Caco-2 (cell line): ENCODE results near the gene CCNA2. TPM values are rescaled to one million over a fixed set of nuclear protein-coding genes. Genes with fewer than 3 reads are reported as not detected.

Experiments
- BruUV-seq: library from RNA; stranded (reverse); fragments of 400-500 nt; replicated peaks from 2 replicates; lab custom pipeline; 2021; lab: Mats Ljungman, UMichigan
- CTCF ChIA-PET: fragments of 300-600 bp; sonication (Branson Sonifier 250); formaldehyde crosslinking; loops from one replicate; lab custom pipeline; 2022; ENCODE audit warnings: antibody characterized with exemption; lab: Charles Lee
- POLR2A ChIA-PET: fragments of 300-600 bp; sonication (Branson Sonifier 250); formaldehyde crosslinking; loops from one replicate; lab custom pipeline; 2022; ENCODE audit warnings: antibody characterized with exemption; lab: Charles Lee
- DNase-seq, 2 experiments: peaks; one replicate each; pipeline versions ENCODE4 v3.0.0 to v3.0.0-alpha.2; 2020 to 2022
- H3K27me3 ChIP-seq: replicated peaks from 2 replicates; pipeline ENCODE4 v1.6.0; 2011; ENCODE audit warnings: low read length; ENCODE audit not compliant: control insufficient read depth, insufficient read depth
- H3K36me3 ChIP-seq: 2 replicates; pipeline ENCODE4 v1.5.1; 2011; ENCODE audit warnings: low read length; ENCODE audit not compliant: control insufficient read depth, insufficient read depth
- H3K4me1 ChIP-seq: fragments of 250-450 bp; sonication (Bioruptor Pico); 2 replicates; pipeline ENCODE4 v1.5.1; 2020; ENCODE audit warnings: mild to moderate bottlenecking
- H3K4me3 ChIP-seq: 2 replicates; pipeline ENCODE4 v1.5.1; 2011; ENCODE audit warnings: low read depth, mild to moderate bottlenecking, control low read depth, low read length
- H3K9me3 ChIP-seq: fragments of 250-450 bp; sonication (Bioruptor Pico); 2 replicates; pipeline ENCODE4 v1.5.1; 2020; ENCODE audit warnings: mild to moderate bottlenecking, moderate library complexity
- H3K27ac Mint-ChIP-seq: one replicate; pipeline ENCODE4 v1.8.0; 2022; ENCODE audit warnings: mixed read lengths; ENCODE audit not compliant: unreplicated experiment
- H3K27me3 Mint-ChIP-seq: one replicate; pipeline ENCODE4 v1.8.0; 2022; ENCODE audit warnings: mixed read lengths; ENCODE audit not compliant: insufficient read depth, unreplicated experiment
- H3K36me3 Mint-ChIP-seq: one replicate; pipeline ENCODE4 v1.8.0; 2022; ENCODE audit warnings: mild to moderate bottlenecking, mixed read lengths; ENCODE audit not compliant: insufficient read depth, unreplicated experiment
- H3K4me1 Mint-ChIP-seq: one replicate; pipeline ENCODE4 v1.8.0; 2022; ENCODE audit warnings: low read depth, mixed read lengths; ENCODE audit not compliant: unreplicated experiment
- H3K4me3 Mint-ChIP-seq: one replicate; pipeline ENCODE4 v1.8.0; 2022; ENCODE audit warnings: mild to moderate bottlenecking, moderate library complexity, mixed read lengths; ENCODE audit not compliant: unreplicated experiment
- H3K9me3 Mint-ChIP-seq: one replicate; pipeline ENCODE4 v1.8.0; 2022; ENCODE audit warnings: mixed read lengths; ENCODE audit not compliant: unreplicated experiment
- intact Hi-C: fragments of 100-400 bp; cut with micrococcal nuclease; formaldehyde crosslinking; loops from one replicate; pipeline ENCODE4 v1.10.0; 2022; ENCODE audit not compliant: unreplicated experiment
- total RNA-seq: library from RNA; stranded (reverse); gene quantifications from 2 replicates; pipeline ENCODE4 v1.2.3, GENCODE V29; 2022
- TF ChIP-seq, protein P1 (sequence below), 2 experiments: fragments of 200-600 bp in 1 of 2; IDR thresholded peaks; 1 replicate in 1 of 2; 2 replicates in 1 of 2; pipeline versions ENCODE4 v1.5.1 to v1.8.0; 2011 to 2022; ENCODE audit warnings: antibody characterized with exemption in 1 of 2, control low read depth in 1 of 2, inconsistent platforms in 1 of 2, low read depth in 1 of 2, low read length in 1 of 2, mild to moderate bottlenecking in 1 of 2, moderate library complexity in 1 of 2; ENCODE audit not compliant: insufficient read depth in 1 of 2, severe bottlenecking in 1 of 2, unreplicated experiment in 1 of 2

CCNA2 gene
- total RNA-seq, 1 experiment from 2014 or later = 97.9 TPM

GRCh38 chr4:121851354-121851753 lies 27.7 kb upstream of the CCNA2 start:
- H3K36me3 Mint-ChIP-seq = no peaks in the 10 kb centered on the region
- H3K27ac Mint-ChIP-seq = no peak overlapping the region
- Histone ChIP-seq H3K4me3 (no peak overlapping the region), H3K36me3 (no peaks in the 10 kb centered on the region), H3K4me1 (no peaks in the 10 kb centered on the region), H3K27me3 (no peaks in the 10 kb centered on the region), H3K9me3 (no peaks in the 10 kb centered on the region)
- H3K27me3 Mint-ChIP-seq = no peaks in the 10 kb centered on the region
- DNase-seq = no peak
- no peaks in the 10 kb centered on the region for H3K9me3 Mint-ChIP-seq
- H3K4me3 Mint-ChIP-seq = no peak overlapping the region
- POLR2A ChIA-PET = no interaction called here
- BruUV-seq = no TSS peak
- TF ChIP-seq, protein P1, sequence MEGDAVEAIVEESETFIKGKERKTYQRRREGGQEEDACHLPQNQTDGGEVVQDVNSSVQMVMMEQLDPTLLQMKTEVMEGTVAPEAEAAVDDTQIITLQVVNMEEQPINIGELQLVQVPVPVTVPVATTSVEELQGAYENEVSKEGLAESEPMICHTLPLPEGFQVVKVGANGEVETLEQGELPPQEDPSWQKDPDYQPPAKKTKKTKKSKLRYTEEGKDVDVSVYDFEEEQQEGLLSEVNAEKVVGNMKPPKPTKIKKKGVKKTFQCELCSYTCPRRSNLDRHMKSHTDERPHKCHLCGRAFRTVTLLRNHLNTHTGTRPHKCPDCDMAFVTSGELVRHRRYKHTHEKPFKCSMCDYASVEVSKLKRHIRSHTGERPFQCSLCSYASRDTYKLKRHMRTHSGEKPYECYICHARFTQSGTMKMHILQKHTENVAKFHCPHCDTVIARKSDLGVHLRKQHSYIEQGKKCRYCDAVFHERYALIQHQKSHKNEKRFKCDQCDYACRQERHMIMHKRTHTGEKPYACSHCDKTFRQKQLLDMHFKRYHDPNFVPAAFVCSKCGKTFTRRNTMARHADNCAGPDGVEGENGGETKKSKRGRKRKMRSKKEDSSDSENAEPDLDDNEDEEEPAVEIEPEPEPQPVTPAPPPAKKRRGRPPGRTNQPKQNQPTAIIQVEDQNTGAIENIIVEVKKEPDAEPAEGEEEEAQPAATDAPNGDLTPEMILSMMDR (IDR thresholded peaks at IDR 0.05; ENCODE audit: insufficient read depth in 1 of 2, low read depth in 1 of 2, low read length in 1 of 2, severe bottlenecking in 1 of 2, unreplicated experiment in 1 of 2) = no peak
- CTCF ChIA-PET = no interaction called here
- no peaks in the 10 kb centered on the region for H3K4me1 Mint-ChIP-seq
- intact Hi-C loops = no loop called here

- Mint-ChIP-seq H3K4me1 (no peaks in the 10 kb centered on the region), H3K36me3 (peaks cover 6% of the 10 kb centered on the region), H3K27me3 (no peaks in the 10 kb centered on the region), H3K4me3 (no peak overlapping the region), H3K9me3 (no peaks in the 10 kb centered on the region), H3K27ac (no peak overlapping the region)
- no TSS peak for BruUV-seq
- ChIA-PET CTCF (no interaction called here), POLR2A (no interaction called here)
- Histone ChIP-seq H3K9me3 (no peaks in the 10 kb centered on the region), H3K4me3 (no peak overlapping the region), H3K4me1 (no peaks in the 10 kb centered on the region), H3K27me3 (no peaks in the 10 kb centered on the region), H3K36me3 (no peaks in the 10 kb centered on the region)
- TF ChIP-seq, protein P1 (IDR thresholded peaks at IDR 0.05; ENCODE audit: insufficient read depth in 1 of 2, low read depth in 1 of 2, low read length in 1 of 2, severe bottlenecking in 1 of 2, unreplicated experiment in 1 of 2) = no peak
- intact Hi-C loops = no loop called here
- DNase-seq = no peak
Observed at GRCh38 chr4:121846662-121847061, 23.0 kb upstream of the CCNA2 start.

DNA sequence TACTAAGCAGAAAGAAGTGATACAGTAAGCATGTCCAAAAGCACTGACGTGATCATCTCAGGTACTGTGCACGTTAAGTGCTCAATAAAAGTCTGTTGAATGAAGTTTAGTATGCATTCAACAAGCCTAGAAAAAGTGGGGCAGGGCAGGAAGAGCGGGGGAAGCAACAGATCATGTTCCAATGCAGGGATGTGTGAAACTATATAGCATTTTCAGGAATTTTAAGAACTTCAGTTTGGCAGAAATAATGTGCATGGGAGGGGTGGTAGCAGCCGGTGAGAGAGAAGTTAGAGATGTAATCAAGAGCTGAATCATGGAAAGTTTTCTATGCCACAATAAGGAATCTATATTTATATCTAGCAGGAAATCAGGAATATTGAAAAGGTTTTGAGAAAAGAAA lies 19.2 kb upstream of the CCNA2 start:
- Mint-ChIP-seq H3K36me3 (peaks cover 6% of the 10 kb centered on the region), H3K27me3 (no peaks in the 10 kb centered on the region), H3K4me3 (no peak overlapping the region), H3K4me1 (no peaks in the 10 kb centered on the region), H3K27ac (no peak overlapping the region), H3K9me3 (no peaks in the 10 kb centered on the region)
- Histone ChIP-seq H3K27me3 (no peaks in the 10 kb centered on the region), H3K4me1 (no peaks in the 10 kb centered on the region), H3K36me3 (no peaks in the 10 kb centered on the region), H3K9me3 (no peaks in the 10 kb centered on the region), H3K4me3 (no peak overlapping the region)
- TF ChIP-seq, protein P1 (IDR thresholded peaks at IDR 0.05; ENCODE audit: insufficient read depth in 1 of 2, low read depth in 1 of 2, low read length in 1 of 2, severe bottlenecking in 1 of 2, unreplicated experiment in 1 of 2) = no peak
- intact Hi-C loops = no loop called here
- no TSS peak for BruUV-seq
- DNase-seq = no peak
- ChIA-PET CTCF (no interaction called here), POLR2A (no interaction called here)
